Activated CD8-positive, alpha-beta memory T cell treated with anti-CD3 and anti-CD28 coated beads, Interleukin-2, amount 10 ng/mL, durations not matched to agents 7 days and 5 days (primary cell): ENCODE results near the gene EXOC6B. TPM values are rescaled to one million over a fixed set of nuclear protein-coding genes. Genes with fewer than 3 reads are reported as not detected.
A peak's percentile ranks its signal among the peaks of the same experiment; 100 is the strongest.

Experiments
- ATAC-seq: fragments of 150-1000 bp; cut with Tn5 transposase; one replicate; pipeline ENCODE4 v1.10.0; 2021; ENCODE audit warnings: moderate library complexity
- CTCF ChIA-PET: fragments of 350-600 bp; sonication (Branson Sonifier 250); formaldehyde crosslinking; loops from one replicate; lab custom pipeline; 2021; ENCODE audit warnings: antibody characterized with exemption; lab: Charles Lee
- DNase-seq: peaks from one replicate; pipeline ENCODE4 v3.0.0-alpha.2; 2020
- H3K27ac Mint-ChIP-seq: one replicate; pipeline ENCODE4 v1.8.0; 2021; ENCODE audit warnings: mild to moderate bottlenecking, mixed read lengths
- H3K27me3 Mint-ChIP-seq: one replicate; pipeline ENCODE4 v1.8.0; 2021; ENCODE audit warnings: mixed read lengths
- H3K36me3 Mint-ChIP-seq: one replicate; pipeline ENCODE4 v1.8.0; 2021; ENCODE audit warnings: mild to moderate bottlenecking, mixed read lengths
- H3K4me1 Mint-ChIP-seq: one replicate; pipeline ENCODE4 v1.8.0; 2021; ENCODE audit warnings: mixed read lengths
- H3K4me3 Mint-ChIP-seq: one replicate; pipeline ENCODE4 v1.8.0; 2021; ENCODE audit warnings: mild to moderate bottlenecking, moderate library complexity, mixed read lengths
- H3K9me3 Mint-ChIP-seq: one replicate; pipeline ENCODE4 v1.8.0; 2022; ENCODE audit warnings: low read depth, mixed read lengths
- total RNA-seq, 2 experiments: library from RNA; stranded (reverse); gene quantifications; one replicate each; pipeline ENCODE4 v1.2.3, GENCODE V29; 2021

Gene EXOC6B
- total RNA-seq, 2 experiments from 2014 or later = 14.1 to 22.8 TPM

- ATAC-seq (no peak), DNase-seq (peak; percentile 38)
- Mint-ChIP-seq H3K36me3 (peaks cover 7% of the 10 kb centered on the region), H3K9me3 (peaks cover 2% of the 10 kb centered on the region), H3K4me1 (peaks cover 17% of the 10 kb centered on the region), H3K27me3 (peaks cover 56% of the 10 kb centered on the region), H3K27ac (no peak overlapping the region), H3K4me3 (no peak overlapping the region)
- CTCF ChIA-PET = no interaction called here
Observed at GRCh38 chr2:72143441-72144273, 682.2 kb downstream of the EXOC6B start.

DNA sequence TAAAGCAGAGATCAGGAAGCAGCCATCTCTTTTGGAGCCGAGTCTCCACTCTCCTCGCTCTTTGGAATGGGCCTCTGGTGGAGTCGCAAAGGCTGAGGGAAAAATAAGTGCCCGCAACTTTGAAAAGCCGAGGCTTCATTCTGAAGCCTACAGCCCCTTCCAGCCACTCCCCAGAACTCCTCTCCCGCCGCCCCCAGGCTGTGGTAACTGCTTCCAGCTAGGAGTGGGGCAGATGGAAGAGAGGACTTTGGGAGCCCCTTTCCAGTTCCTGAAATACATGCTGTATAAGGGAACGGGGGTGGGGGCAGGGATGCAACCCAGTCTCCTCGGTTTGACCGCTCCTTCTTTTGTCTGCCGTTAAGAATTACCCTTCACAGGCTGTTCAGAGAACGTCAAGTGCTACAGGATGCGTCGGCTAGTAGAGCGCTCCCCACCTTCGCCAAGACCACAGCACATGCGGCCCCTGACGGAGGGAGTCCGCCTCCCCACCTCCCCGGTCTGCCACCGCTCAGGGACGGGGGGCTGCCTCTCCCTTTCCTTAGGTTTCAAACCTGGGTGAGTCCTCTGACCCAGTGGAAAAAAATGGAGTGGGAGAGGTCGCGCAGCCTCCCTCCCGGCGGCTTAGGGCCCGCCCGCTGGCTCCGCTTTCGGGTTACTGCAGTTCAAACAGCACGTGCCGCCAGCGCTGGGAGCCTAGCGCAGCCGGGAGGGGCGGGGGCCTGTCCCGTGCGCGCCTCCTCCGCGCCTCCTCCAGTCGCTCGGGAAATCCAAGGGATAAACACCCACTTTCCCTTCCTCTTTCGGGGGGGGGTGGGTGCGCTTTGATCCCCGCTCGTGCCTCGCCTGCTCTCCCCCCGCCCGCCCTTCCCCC is 683.0 kb downstream of the EXOC6B start:
- ATAC-seq = no peak
- Mint-ChIP-seq H3K36me3 (peaks cover 5% of the 10 kb centered on the region), H3K27ac (no peak overlapping the region), H3K4me1 (peaks cover 13% of the 10 kb centered on the region), H3K27me3 (peaks cover 50% of the 10 kb centered on the region), H3K9me3 (peaks cover 2% of the 10 kb centered on the region), H3K4me3 (no peak overlapping the region)
- peak; percentile 37 for DNase-seq
- CTCF ChIA-PET = no interaction called here

DNA sequence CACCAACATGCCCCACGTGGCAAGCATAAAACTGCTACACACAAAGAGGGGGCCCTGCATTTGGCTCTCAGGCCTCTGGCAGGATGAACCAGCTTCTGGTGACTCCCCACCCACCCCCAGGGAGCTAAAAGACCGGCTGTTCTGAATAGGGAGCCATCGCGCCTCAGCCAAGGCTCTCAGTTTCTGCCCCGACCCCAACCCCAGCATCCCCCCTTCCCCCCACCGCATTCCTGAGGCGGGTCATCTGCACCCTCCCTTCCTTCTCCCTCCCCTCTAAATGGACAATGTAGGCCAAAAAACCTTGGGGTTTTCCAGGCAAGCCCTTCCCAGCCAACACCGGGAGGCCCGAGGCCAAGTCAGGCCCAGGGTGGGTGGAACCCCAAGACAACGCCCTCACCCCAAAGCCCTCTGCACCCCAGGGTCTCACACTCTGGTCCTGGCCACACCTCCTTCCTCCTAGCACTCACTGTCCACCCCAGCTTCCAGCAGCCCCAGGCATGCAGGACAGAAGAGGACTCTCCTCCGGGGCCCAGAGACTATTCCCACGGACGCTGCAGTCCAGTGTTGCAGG is 683.9 kb downstream of the EXOC6B start:
- CTCF ChIA-PET = interaction anchor here (0.8 kb wide), 1 partner anchor 8 kb away, joined by 3 read pairs; no protein-coding TSS in a partner anchor
- Mint-ChIP-seq H3K27me3 (peaks cover 46% of the 10 kb centered on the region), H3K27ac (no peak overlapping the region), H3K36me3 (peaks cover 5% of the 10 kb centered on the region), H3K9me3 (peaks cover 2% of the 10 kb centered on the region), H3K4me1 (peaks cover 14% of the 10 kb centered on the region), H3K4me3 (no peak overlapping the region)
- DNase-seq = peak; percentile 26
- no peak for ATAC-seq

GRCh38 chr2:72141032-72141645 is 684.7 kb downstream of the EXOC6B start:
- DNase-seq = no peak
- Mint-ChIP-seq H3K4me1 (peaks cover 9% of the 10 kb centered on the region), H3K27me3 (peaks cover 38% of the 10 kb centered on the region), H3K9me3 (no peaks in the 10 kb centered on the region), H3K36me3 (no peaks in the 10 kb centered on the region), H3K4me3 (no peak overlapping the region), H3K27ac (no peak overlapping the region)
- ATAC-seq = no peak
- CTCF ChIA-PET = interaction anchor here (0.8 kb wide), 1 partner anchor 9 kb away, joined by 3 read pairs; no protein-coding TSS in a partner anchor

- CTCF ChIA-PET = no interaction called here
- no peak overlapping the region for H3K27ac Mint-ChIP-seq
- H3K36me3 Mint-ChIP-seq = no peaks in the 10 kb centered on the region
- H3K4me1 Mint-ChIP-seq = peaks cover 8% of the 10 kb centered on the region
- H3K9me3 Mint-ChIP-seq = no peaks in the 10 kb centered on the region
- peaks cover 32% of the 10 kb centered on the region for H3K27me3 Mint-ChIP-seq
- no peak for DNase-seq
- no peak overlapping the region for H3K4me3 Mint-ChIP-seq
- no peak for ATAC-seq
Observed at GRCh38 chr2:72140621-72140960, 685.2 kb downstream of the EXOC6B start.

- peaks cover 27% of the 10 kb centered on the region for H3K27me3 Mint-ChIP-seq
- no peaks in the 10 kb centered on the region for H3K9me3 Mint-ChIP-seq
- H3K4me3 Mint-ChIP-seq = no peak overlapping the region
- DNase-seq (no peak), ATAC-seq (no peak)
- CTCF ChIA-PET = no interaction called here
- H3K4me1 Mint-ChIP-seq = peaks cover 4% of the 10 kb centered on the region
- H3K36me3 Mint-ChIP-seq = no peaks in the 10 kb centered on the region
- no peak overlapping the region for H3K27ac Mint-ChIP-seq
Observed at GRCh38 chr2:72139874-72140620, 685.8 kb downstream of the EXOC6B start.

DNA sequence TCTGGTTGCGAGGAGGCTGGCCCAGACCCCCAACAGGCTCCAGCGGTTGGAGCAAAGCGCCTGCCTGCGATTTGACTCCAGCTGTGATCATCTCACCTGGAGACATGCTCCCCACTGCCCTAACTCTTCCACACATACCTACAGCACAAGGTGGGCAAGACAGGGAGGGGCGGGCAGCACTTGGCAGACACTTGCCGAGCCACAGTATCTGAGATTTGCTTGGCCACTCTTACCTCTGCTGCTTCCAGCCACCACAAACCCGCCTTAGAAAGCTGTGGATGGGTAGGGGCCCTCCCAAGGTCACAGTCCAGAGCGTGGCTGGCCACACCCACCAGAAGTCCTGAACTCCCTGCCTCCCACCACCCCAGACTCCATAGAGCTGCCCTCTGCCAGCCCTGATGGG is 686.4 kb downstream of the EXOC6B start:
- Mint-ChIP-seq H3K4me1 (peaks cover 4% of the 10 kb centered on the region), H3K27ac (no peak overlapping the region), H3K4me3 (no peak overlapping the region), H3K27me3 (peaks cover 25% of the 10 kb centered on the region), H3K9me3 (no peaks in the 10 kb centered on the region), H3K36me3 (no peaks in the 10 kb centered on the region)
- CTCF ChIA-PET = no interaction called here
- ATAC-seq = no peak
- no peak for DNase-seq

DNA sequence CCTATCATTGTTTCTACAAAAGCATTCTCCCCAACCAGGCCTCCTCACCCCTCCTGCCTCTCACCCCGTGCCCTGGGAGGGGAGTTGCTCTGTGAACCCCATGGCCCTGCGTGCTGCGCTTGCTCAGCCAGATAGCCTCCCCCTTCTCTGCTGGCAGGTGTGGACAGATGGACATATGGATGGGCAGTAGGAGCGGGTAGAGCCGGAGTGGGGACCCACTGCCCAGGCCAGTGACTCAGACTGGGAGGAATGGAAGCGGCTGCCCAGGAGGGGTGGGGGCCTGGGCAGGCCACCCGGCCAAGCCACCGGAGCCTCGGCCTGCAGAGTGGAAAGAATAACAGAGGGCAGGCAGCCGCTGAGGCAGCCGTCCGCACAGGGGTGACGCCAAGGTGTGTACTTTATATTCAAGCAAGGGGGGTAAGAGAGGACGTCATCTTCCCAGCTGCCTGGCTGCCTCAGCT is 686.9 kb downstream of the EXOC6B start:
- ATAC-seq (no peak), DNase-seq (no peak)
- Mint-ChIP-seq H3K4me1 (peaks cover 4% of the 10 kb centered on the region), H3K27ac (no peak overlapping the region), H3K9me3 (no peaks in the 10 kb centered on the region), H3K36me3 (no peaks in the 10 kb centered on the region), H3K4me3 (no peak overlapping the region), H3K27me3 (peaks cover 22% of the 10 kb centered on the region)
- CTCF ChIA-PET = interaction anchor here (1.8 kb wide), 1 partner anchor 591 kb away, joined by 6 read pairs; no protein-coding TSS in a partner anchor

DNA sequence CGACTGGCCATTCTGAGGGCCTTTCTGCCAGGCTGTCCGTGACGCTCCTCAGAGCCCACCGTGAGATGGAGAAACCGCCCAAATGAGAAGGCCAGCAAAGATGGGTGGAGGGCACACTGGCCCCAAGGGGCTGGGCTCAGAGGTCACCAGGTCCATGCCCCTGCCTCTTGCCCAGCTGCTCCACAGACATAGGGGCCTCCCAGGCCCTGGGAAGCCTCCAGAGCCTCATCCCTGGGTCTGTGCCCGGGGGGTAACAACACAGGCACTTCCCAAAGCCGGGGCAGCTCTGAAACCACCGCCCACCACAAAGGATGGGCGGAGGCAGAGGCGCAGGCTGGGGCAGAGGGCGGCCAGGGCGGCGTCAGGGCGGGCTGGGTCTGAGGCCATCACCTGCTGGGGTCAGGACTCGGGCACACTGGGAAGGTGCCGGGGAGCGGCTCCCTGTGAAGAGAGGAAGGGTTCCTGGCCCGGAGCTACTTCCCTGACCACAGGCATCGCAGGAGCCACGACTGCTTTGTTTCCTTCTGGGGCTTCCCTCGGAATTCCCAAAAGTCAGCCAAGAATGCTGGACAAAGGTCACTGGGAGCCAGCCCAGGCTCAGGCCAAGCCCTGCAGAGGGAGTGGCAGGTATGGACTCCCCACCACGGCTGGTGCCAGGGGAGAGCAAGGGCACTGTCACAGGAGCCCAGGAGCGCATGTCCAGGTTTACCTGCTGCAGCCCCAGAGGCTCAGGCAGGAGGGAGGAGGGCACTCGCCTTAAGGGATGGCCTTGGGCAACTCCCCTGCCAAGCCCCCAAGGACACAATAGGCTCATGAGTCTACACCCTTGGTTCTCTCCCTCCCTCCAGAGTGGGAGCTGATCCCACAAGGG is 687.6 kb downstream of the EXOC6B start:
- DNase-seq = no peak
- peaks cover 16% of the 10 kb centered on the region for H3K27me3 Mint-ChIP-seq
- H3K9me3 Mint-ChIP-seq = no peaks in the 10 kb centered on the region
- peaks cover 2% of the 10 kb centered on the region for H3K4me1 Mint-ChIP-seq
- no peak overlapping the region for H3K27ac Mint-ChIP-seq
- no peak overlapping the region for H3K4me3 Mint-ChIP-seq
- ATAC-seq = no peak
- CTCF ChIA-PET = interaction anchor here (1.1 to 1.8 kb wide), 4 partner anchors 14 to 592 kb away, joined by 3 to 6 read pairs (median 4); no protein-coding TSS in a partner anchor
- no peaks in the 10 kb centered on the region for H3K36me3 Mint-ChIP-seq

GRCh38 chr2:72137498-72138010 is 688.3 kb downstream of the EXOC6B start:
- DNase-seq = peak; percentile 70
- peak; percentile 84 for ATAC-seq
- Mint-ChIP-seq H3K36me3 (no peaks in the 10 kb centered on the region), H3K4me3 (no peak overlapping the region), H3K27ac (no peak overlapping the region), H3K9me3 (no peaks in the 10 kb centered on the region), H3K27me3 (peaks cover 12% of the 10 kb centered on the region), H3K4me1 (peaks cover 2% of the 10 kb centered on the region)
- CTCF ChIA-PET = interaction anchor here (0.7 to 1.8 kb wide), 5 partner anchors 15 to 592 kb away, joined by 3 to 6 read pairs (median 3); no protein-coding TSS in a partner anchor

DNA sequence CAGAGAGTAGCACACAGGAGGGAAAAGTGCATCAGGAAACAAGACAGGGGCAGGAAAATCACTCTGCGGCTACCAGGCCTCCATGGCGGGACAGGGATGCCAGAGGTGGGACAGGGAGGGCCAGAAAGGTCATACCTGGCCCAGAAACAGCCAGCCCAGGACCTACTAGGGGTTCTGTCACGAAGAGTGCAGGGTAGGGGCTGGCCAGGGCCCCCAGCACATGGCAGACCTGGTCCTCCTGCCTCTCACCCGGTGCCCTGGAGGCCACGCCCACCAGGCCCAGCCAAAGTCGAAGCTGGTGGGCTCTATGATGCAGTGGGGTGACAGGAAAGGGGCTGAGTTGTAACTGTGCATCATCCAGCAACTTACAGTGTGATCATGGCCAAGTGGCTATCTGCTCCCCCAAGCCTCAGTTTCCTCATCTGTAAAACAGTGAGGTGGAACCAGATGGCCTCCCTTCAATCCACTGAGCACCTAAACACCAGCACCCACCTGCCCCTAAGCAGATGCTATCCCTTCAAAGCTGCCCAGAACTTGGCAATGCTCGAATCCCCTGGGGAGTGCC is 688.8 kb downstream of the EXOC6B start:
- Mint-ChIP-seq H3K27me3 (peaks cover 6% of the 10 kb centered on the region), H3K4me3 (no peak overlapping the region), H3K27ac (no peak overlapping the region), H3K36me3 (no peaks in the 10 kb centered on the region), H3K9me3 (no peaks in the 10 kb centered on the region), H3K4me1 (peaks cover 2% of the 10 kb centered on the region)
- no peak for DNase-seq
- CTCF ChIA-PET = interaction anchor here (0.7 to 1.8 kb wide), 5 partner anchors 15 to 591 kb away, joined by 3 to 6 read pairs (median 3); no protein-coding TSS in a partner anchor
- ATAC-seq = peak; percentile 26
